Psoas muscle (tissue), 8 donors: Measurements from ENCODE around the gene SH3RF3. TPM values are rescaled to one million over a fixed set of nuclear protein-coding genes. Genes with fewer than 3 reads are reported as not detected.
A peak's percentile ranks its signal among the peaks of the same experiment; 100 is the strongest.

Source experiments
- ATAC-seq, 4 donors: fragments of 200-7000 bp; cut with Tn5 transposase; one replicate each; pipeline ENCODE4 v1.9.1; 2020; ENCODE audit warnings: moderate library complexity in 3 of 4, mild to moderate bottlenecking in 2 of 4
- DNase-seq, 2 donors: peaks; one replicate each; pipeline ENCODE4 v3.0.0-alpha.2; 2020
- H3K27ac ChIP-seq: fragments of 200-600 bp; one replicate; pipeline ENCODE4 v1.8.0; 2022
- H3K27me3 ChIP-seq, 3 donors: fragments of 200-600 bp in 1 of 3; one replicate each; pipeline versions ENCODE4 v1.6.1 to v1.8.0; 2013 to 2022; ENCODE audit warnings: low read length in 2 of 3, mild to moderate bottlenecking in 2 of 3, moderate library complexity in 1 of 3; ENCODE audit not compliant: insufficient read depth in 3 of 3
- H3K36me3 ChIP-seq, 2 donors: fragments of 200-600 bp in 1 of 2; one replicate each; pipeline versions ENCODE4 v1.6.1 to v1.8.0; 2013 to 2022; ENCODE audit warnings: low read depth in 1 of 2, mild to moderate bottlenecking in 1 of 2, moderate library complexity in 1 of 2; ENCODE audit not compliant: insufficient read depth in 1 of 2
- H3K4me1 ChIP-seq: fragments of 200-600 bp; one replicate; pipeline ENCODE4 v1.8.0; 2022
- H3K4me3 ChIP-seq: fragments of 200-600 bp; one replicate; pipeline ENCODE4 v1.8.0; 2022; ENCODE audit warnings: mild to moderate bottlenecking
- H3K9me3 ChIP-seq: fragments of 200-600 bp; one replicate; pipeline ENCODE4 v1.8.0; 2022
- WGBS, 3 donors: extraction: QIAGEN DNeasy Blood & Tissue Kit; methylation state at CpG; one replicate each; pipeline versions ENCODE4 v1.1.6 to v1.1.7; 2013; 5-methylcytosine and 5-hydroxymethylcytosine counted together
- intact Hi-C, 2 donors: fragments of 100-400 bp; cut with DNase I; formaldehyde crosslinking; loops; one replicate each; pipeline versions ENCODE4 v1.11.0 to v1.14.2; 2022
- polyA plus RNA-seq, 3 donors: library from polyadenylated mRNA; stranded (reverse); fragments of 200-250 nt; gene quantifications; one replicate each; pipeline ENCODE4 v1.2.3, GENCODE V29; 2013
- total RNA-seq, 4 donors: library from RNA; stranded (reverse); fragmentation: NEBNext Ultra II Directional in 2 of 4; extraction: Animal tissue kit (Norgen Biotek cat#: 25700) in 2 of 4; gene quantifications; one replicate each; pipeline versions ENCODE4 v1.2.1 to v1.2.4, GENCODE V29; 2021 to 2023
- TF ChIP-seq, protein P1 (sequence below): fragments of 200-600 bp; IDR thresholded peaks from one replicate; pipeline ENCODE4 v1.8.0; 2022; ENCODE audit warnings: antibody characterized with exemption
- donor health status: healthy with polysubstance abuse.
- donor health status: DM: no; HTN: no; CAD: no; lungs with moderate emphysema.
- donor health status: Bipolar disorder and iron deficiency.
- donor health status: healthy.
- donor health status: DM: yes; HTN: yes; CAD: no.
- donor health status: DM: no; HTN: no; CAD: no.
- donor health status: DM: no; HTN: no; CAD: no.
- donor health status: DM: yes; HTN: yes; CAD: no.

The SH3RF3 gene
- total and polyA plus RNA-seq, 7 donors, result 4.6 to 27.0 (median 9.0) TPM

DNA sequence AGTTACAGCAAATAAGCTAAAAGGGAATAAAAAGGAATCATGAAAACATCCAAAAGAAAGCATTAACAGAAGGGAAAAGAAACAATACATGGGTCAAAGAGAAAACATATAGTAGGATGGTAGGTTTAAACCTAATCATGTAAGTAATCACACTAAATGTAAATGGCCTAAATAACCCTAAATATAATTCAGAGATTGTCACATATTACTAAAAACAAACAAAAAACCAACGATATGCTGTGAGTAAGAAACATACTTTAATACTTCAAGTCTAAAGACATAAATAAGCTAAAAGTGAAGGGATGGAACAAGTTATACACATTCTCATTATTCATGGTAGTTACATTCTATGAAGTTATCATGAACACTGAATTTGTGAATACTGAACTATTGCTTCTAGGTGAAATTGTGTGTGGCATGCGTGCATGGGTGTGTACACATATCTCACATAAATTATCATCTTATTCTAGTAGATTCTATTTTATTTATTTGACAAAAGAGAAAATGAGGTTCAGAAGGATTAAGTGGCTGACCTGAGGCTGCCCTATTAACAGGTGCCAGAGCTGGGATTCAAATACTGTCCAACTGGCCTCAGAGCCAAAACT, 313.8 kb downstream of the SH3RF3 start:
- H3K4me1 ChIP-seq, result peaks cover 28% of the 10 kb centered on the region
- DNase-seq, result no peak
- TF ChIP-seq, protein P1, sequence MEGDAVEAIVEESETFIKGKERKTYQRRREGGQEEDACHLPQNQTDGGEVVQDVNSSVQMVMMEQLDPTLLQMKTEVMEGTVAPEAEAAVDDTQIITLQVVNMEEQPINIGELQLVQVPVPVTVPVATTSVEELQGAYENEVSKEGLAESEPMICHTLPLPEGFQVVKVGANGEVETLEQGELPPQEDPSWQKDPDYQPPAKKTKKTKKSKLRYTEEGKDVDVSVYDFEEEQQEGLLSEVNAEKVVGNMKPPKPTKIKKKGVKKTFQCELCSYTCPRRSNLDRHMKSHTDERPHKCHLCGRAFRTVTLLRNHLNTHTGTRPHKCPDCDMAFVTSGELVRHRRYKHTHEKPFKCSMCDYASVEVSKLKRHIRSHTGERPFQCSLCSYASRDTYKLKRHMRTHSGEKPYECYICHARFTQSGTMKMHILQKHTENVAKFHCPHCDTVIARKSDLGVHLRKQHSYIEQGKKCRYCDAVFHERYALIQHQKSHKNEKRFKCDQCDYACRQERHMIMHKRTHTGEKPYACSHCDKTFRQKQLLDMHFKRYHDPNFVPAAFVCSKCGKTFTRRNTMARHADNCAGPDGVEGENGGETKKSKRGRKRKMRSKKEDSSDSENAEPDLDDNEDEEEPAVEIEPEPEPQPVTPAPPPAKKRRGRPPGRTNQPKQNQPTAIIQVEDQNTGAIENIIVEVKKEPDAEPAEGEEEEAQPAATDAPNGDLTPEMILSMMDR, result no peak
- 96 to 99% (median 97%) methylated on average over 2 of the region's 2 CpGs for WGBS, 3 donors
- H3K36me3 ChIP-seq, result peaks cover 0 to 2% of the 10 kb centered on the region in 2 donors
- H3K4me3 ChIP-seq, result no peak overlapping the region
- no peaks in the 10 kb centered on the region for H3K27me3 ChIP-seq
- H3K9me3 ChIP-seq, result peaks cover 18% of the 10 kb centered on the region
- H3K27ac ChIP-seq, result no peak overlapping the region
- ATAC-seq, result no peak
- intact Hi-C loops, result no loop called here

DNA sequence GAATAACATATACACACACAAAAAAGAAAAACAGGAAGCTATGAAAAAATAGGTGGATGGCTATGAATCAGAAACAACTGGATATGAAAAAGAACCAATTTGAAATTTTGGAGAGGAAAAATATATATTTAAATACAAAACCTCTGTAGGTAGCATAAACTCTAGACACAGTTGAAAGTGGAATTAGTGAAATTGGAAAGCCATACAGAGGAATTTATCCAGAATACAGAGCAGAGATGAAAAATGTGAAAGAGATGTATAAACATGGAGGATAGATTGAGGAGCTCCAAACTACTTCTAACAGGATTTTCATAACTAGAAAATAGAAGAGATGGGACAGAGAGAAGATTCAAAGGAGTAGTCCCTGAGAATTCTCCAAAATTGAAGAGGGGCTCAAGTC, 315.9 kb downstream of the SH3RF3 start:
- TF ChIP-seq, protein P1, result no peak
- H3K27me3 ChIP-seq, result no peaks in the 10 kb centered on the region
- intact Hi-C loops, result no loop called here
- DNase-seq (no peak), ATAC-seq (no peak)
- H3K4me1 ChIP-seq, result peaks cover 34% of the 10 kb centered on the region
- H3K4me3 ChIP-seq, result no peak overlapping the region
- no peaks in the 10 kb centered on the region for H3K36me3 ChIP-seq
- H3K27ac ChIP-seq, result no peak overlapping the region
- H3K9me3 ChIP-seq, result peaks cover 18% of the 10 kb centered on the region

DNA sequence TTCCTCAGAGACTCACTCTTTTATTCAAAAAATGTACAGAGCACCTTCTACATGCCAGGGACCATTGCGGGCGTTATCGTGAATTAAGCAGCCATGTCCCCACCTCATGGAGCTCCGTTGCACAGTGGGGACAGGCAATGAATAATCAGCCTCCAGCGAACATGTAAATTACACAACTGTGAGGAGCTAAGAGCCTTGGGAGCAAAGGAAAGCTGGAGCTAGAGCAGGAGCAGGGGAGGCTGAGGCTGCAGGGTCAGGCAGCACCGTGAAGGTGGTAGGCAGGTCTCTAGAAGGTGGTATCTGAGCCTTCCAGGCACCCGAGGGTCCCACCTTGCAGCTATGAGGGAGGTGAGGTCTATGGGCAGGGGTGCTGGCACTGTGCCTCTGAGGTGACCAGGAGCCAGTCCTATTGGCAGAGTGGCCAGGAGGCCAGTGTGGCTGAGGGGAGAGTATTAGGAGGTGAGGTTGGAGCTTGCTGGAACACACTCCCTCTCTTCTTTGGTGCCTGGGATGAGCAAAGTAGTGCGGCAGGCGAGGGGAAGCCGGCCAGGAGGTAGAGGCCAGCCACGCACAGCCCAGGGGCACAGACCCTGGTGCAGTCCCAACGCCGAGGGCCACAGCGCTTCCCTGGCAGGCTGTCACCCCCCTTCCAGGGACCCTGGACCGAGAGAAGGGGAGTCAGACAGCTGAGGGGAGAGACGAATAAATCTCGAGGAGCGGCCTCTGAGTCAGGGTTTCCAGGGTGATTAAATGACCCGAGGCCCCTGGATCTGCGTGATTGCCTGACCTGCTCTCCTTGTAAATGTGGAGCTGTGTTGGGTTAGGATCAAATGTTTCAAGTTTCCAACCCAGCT, 317.5 kb downstream of the SH3RF3 start:
- peak overlapping the region; percentile 54 for H3K27ac ChIP-seq
- no peak for DNase-seq
- no peak for ATAC-seq
- peaks cover 50% of the 10 kb centered on the region for H3K4me1 ChIP-seq
- WGBS, 3 donors, result 73 to 80% (median 73%) methylated on average over 20 of the region's 20 CpGs
- H3K27me3 ChIP-seq, result no peaks in the 10 kb centered on the region
- peaks cover 18% of the 10 kb centered on the region for H3K9me3 ChIP-seq
- TF ChIP-seq, protein P1, result no peak
- H3K36me3 ChIP-seq, result no peaks in the 10 kb centered on the region
- H3K4me3 ChIP-seq, result no peak overlapping the region
- intact Hi-C loops, result no loop called here

DNA sequence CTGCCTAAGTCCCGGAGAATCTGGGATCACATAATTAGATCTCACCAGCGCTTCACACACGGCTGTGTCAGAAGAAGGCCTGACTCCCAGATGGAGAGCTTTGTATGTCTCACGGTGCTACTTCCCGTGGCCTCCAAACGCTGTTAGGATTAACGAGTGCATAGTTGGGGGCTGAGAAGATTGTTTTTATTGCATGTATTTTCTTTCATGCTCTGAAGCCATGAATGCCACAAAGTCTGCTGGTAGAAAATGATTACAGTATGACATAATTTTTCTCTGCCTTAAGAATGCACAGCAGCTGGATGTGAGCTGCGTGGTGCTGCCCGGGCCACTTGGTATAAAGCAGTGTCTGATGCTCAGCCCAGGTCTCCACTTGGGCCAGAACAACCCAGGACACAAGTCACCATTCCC, 318.3 kb downstream of the SH3RF3 start:
- no peak for DNase-seq
- Histone ChIP-seq H3K9me3 (peaks cover 12% of the 10 kb centered on the region), H3K27ac (peak overlapping the region; percentile 54), H3K27me3 (no peaks in the 10 kb centered on the region), H3K4me1 (peaks cover 57% of the 10 kb centered on the region), H3K36me3 (no peaks in the 10 kb centered on the region), H3K4me3 (no peak overlapping the region)
- TF ChIP-seq, protein P1, result no peak
- peak in 1 of 4 donors; percentile 46 for ATAC-seq
- 35 to 65% (median 41%) methylated on average over 9 of the region's 9 CpGs for WGBS, 3 donors
- intact Hi-C loops, result no loop called here
